ENCODE measurements around the gene KCNJ12. TPM values are rescaled to one million over a fixed set of nuclear protein-coding genes. Genes with fewer than 3 reads are reported as not detected.

Gene KCNJ12
- total RNA-seq, 1 experiment from 2014 or later = 5.8 TPM

- BruUV-seq (replicated peaks) = no TSS peak
- ATAC-seq = no peak
- ChIA-PET POLR2A (no interaction called here), RAD21 (ENCODE audit: low non-redundant PET in 1 of 2, low total read pairs in 2 of 2, uncharacterized antibody in 2 of 2, unreplicated experiment in 2 of 2) (no interaction called here), CTCF (no interaction called here)
- DNase-seq (ENCODE audit: low read depth, low spot score) = no peak
- Histone ChIP-seq H3K27ac (ENCODE audit: low read depth, low read length) (no peak overlapping the region), H3K9me3 (ENCODE audit: control insufficient read depth in 1 of 2, insufficient read depth in 1 of 2, low read depth in 1 of 2, low read length in 2 of 2) (no peaks in the 10 kb centered on the region), H3K9ac (ENCODE audit: low read length) (no peak overlapping the region), H2AFZ (ENCODE audit: low read depth, low read length, poor library complexity, severe bottlenecking) (no peak overlapping the region), H3K36me3 (ENCODE audit: control insufficient read depth in 1 of 2, insufficient read depth in 2 of 2, low read length in 2 of 2) (no peaks in the 10 kb centered on the region), H3K4me3 (replicated peaks in 1 of 2; ENCODE audit: low read depth in 1 of 2, low read length in 2 of 2) (no peak overlapping the region), H4K20me1 (ENCODE audit: insufficient read depth) (no peaks in the 10 kb centered on the region), H3K9me2 (ENCODE audit: insufficient read depth) (no peaks in the 10 kb centered on the region), H3K79me2 (ENCODE audit: insufficient read depth, low read length) (no peaks in the 10 kb centered on the region), H3K27me3 (ENCODE audit: insufficient read depth, low read length) (no peaks in the 10 kb centered on the region), H3K4me1 (ENCODE audit: control insufficient read depth in 1 of 2, insufficient read depth in 2 of 2, low read length in 2 of 2) (peaks cover 2 to 5% of the 10 kb centered on the region in 2 experiments; a peak in 1 of 4 replicates), H3K4me2 (ENCODE audit: low read length) (no peak overlapping the region)
- TF ChIP-seq CTCF (IDR thresholded peaks at IDR 0.05 in 2 of 3, conservative IDR thresholded peaks at IDR 0.05 in 1 of 3; ENCODE audit: borderline replicate concordance in 1 of 3, insufficient read depth in 1 of 3, low read depth in 2 of 3, low read length in 2 of 3) (no peak), POLR2AphosphoS5 (IDR thresholded peaks at IDR 0.05; ENCODE audit: low read depth, low read length) (no peak)
- intact Hi-C loops (cut with micrococcal nuclease) = no loop called here
These were observed 23.2 kb upstream of the KCNJ12 start for GRCh38 chr17:21352981-21353265.

GRCh38 chr17:21353326-21354010 is 22.7 kb upstream of the KCNJ12 start:
- H3K9me2 ChIP-seq (ENCODE audit: insufficient read depth) = no peaks in the 10 kb centered on the region
- H3K27me3 ChIP-seq (ENCODE audit: insufficient read depth, low read length) = no peaks in the 10 kb centered on the region
- ChIA-PET RAD21 (ENCODE audit: low non-redundant PET in 1 of 2, low total read pairs in 2 of 2, uncharacterized antibody in 2 of 2, unreplicated experiment in 2 of 2) (no interaction called here), POLR2A (no interaction called here), CTCF (no interaction called here)
- no peak for ATAC-seq
- H3K9me3 ChIP-seq (ENCODE audit: control insufficient read depth in 1 of 2, insufficient read depth in 1 of 2, low read depth in 1 of 2, low read length in 2 of 2) = no peaks in the 10 kb centered on the region
- H3K4me2 ChIP-seq (ENCODE audit: low read length) = no peak overlapping the region
- H3K4me3 ChIP-seq (replicated peaks in 1 of 2; ENCODE audit: low read depth in 1 of 2, low read length in 2 of 2) = no peak overlapping the region
- no peak overlapping the region for H2AFZ ChIP-seq (ENCODE audit: low read depth, low read length, poor library complexity, severe bottlenecking)
- H3K4me1 ChIP-seq (ENCODE audit: control insufficient read depth in 1 of 2, insufficient read depth in 2 of 2, low read length in 2 of 2) = peaks cover 2 to 5% of the 10 kb centered on the region in 2 experiments; a peak in 1 of 4 replicates
- no peak for DNase-seq (ENCODE audit: low read depth, low spot score)
- no peak overlapping the region for H3K27ac ChIP-seq (ENCODE audit: low read depth, low read length)
- intact Hi-C loops (cut with micrococcal nuclease) = no loop called here
- TF ChIP-seq FOSL1 (IDR thresholded peaks at IDR 0.05; ENCODE audit: low read depth) (no peak), RAD21 (IDR thresholded peaks at IDR 0.05; ENCODE audit: low read depth) (no peak), ZFX (IDR thresholded peaks at IDR 0.05) (no peak), CTCF (IDR thresholded peaks at IDR 0.05 in 2 of 3, conservative IDR thresholded peaks at IDR 0.05 in 1 of 3; ENCODE audit: borderline replicate concordance in 1 of 3, insufficient read depth in 1 of 3, low read depth in 2 of 3, low read length in 2 of 3) (no peak), CBX3 (IDR thresholded peaks at IDR 0.05; ENCODE audit: low read depth) (no peak), SRF (IDR thresholded peaks at IDR 0.05; ENCODE audit: low read depth) (no peak), EZH2 (IDR thresholded peaks at IDR 0.05) (no peak)
- TF ChIP-seq, protein P1, sequence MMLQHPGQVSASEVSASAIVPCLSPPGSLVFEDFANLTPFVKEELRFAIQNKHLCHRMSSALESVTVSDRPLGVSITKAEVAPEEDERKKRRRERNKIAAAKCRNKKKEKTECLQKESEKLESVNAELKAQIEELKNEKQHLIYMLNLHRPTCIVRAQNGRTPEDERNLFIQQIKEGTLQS (IDR thresholded peaks at IDR 0.05) = no peak
- H3K9ac ChIP-seq (ENCODE audit: low read length) = no peak overlapping the region
- no peaks in the 10 kb centered on the region for H3K79me2 ChIP-seq (ENCODE audit: insufficient read depth, low read length)
- no peaks in the 10 kb centered on the region for H3K36me3 ChIP-seq (ENCODE audit: control insufficient read depth in 1 of 2, insufficient read depth in 2 of 2, low read length in 2 of 2)
- BruUV-seq (replicated peaks) = no TSS peak
- H4K20me1 ChIP-seq (ENCODE audit: insufficient read depth) = no peaks in the 10 kb centered on the region

All from HCT116 (cell line).